ENCODE data around the gene KRT86. TPM values are rescaled to one million over a fixed set of nuclear protein-coding genes. Genes with fewer than 3 reads are reported as not detected.

KRT86 gene
- total RNA-seq, 3 donors from 2014 or later (not counting 1 experiment from before 2014, with no cell fraction given) = 2.0 to 3.6 (median 2.7) TPM

DNA sequence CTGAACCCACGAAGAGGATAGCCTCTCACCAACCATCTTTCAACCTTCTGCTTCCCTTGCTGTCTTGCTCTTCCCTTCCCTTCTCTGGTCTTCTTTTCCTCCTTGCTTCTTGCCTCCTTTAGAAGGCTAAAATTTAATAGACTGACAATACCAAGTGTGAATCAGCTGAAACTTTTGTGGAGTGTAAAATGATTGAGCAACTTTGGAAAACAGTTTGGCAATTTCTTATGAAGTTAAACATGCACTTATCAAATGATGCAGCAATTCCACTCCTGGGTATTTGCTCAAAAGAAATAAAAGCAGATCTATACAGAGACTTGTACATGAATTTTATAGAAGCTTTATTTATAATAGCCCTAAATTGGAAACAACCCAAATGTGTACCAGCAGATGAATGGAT lies 3.3 kb upstream of the KRT86 start:
- intact Hi-C loops (cut with micrococcal nuclease) = no loop called here
- 77% methylated on average over 1 of the region's 1 CpG for WGBS (ENCODE audit: insufficient coverage)
- H3K4me3 ChIP-seq (ENCODE audit: low read length) = no peak overlapping the region
- no peaks in the 10 kb centered on the region for H3K9me3 ChIP-seq (ENCODE audit: control insufficient read depth, insufficient read depth, low read length)
- DNase-seq (no peak), ATAC-seq (no peak)
- no peaks in the 10 kb centered on the region for H3K4me1 ChIP-seq (ENCODE audit: control insufficient read depth, insufficient read depth, low read length)
- TF ChIP-seq, protein P1, sequence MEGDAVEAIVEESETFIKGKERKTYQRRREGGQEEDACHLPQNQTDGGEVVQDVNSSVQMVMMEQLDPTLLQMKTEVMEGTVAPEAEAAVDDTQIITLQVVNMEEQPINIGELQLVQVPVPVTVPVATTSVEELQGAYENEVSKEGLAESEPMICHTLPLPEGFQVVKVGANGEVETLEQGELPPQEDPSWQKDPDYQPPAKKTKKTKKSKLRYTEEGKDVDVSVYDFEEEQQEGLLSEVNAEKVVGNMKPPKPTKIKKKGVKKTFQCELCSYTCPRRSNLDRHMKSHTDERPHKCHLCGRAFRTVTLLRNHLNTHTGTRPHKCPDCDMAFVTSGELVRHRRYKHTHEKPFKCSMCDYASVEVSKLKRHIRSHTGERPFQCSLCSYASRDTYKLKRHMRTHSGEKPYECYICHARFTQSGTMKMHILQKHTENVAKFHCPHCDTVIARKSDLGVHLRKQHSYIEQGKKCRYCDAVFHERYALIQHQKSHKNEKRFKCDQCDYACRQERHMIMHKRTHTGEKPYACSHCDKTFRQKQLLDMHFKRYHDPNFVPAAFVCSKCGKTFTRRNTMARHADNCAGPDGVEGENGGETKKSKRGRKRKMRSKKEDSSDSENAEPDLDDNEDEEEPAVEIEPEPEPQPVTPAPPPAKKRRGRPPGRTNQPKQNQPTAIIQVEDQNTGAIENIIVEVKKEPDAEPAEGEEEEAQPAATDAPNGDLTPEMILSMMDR (IDR thresholded peaks at IDR 0.05) = no peak
- H3K27ac ChIP-seq (ENCODE audit: low read length) = no peak overlapping the region
- Mint-ChIP-seq H3K4me1 (no peaks in the 10 kb centered on the region), H3K27me3 (ENCODE audit: low read depth in 2 of 2) (peaks cover 34 to 35% of the 10 kb centered on the region in 2 donors), H3K9me3 (no peaks in the 10 kb centered on the region), H3K27ac (no peak overlapping the region), H3K4me3 (no peak overlapping the region), H3K36me3 (no peaks in the 10 kb centered on the region)
- H3K36me3 ChIP-seq (ENCODE audit: control insufficient read depth, insufficient read depth, low read length) = no peaks in the 10 kb centered on the region
- H3K27me3 ChIP-seq (ENCODE audit: control insufficient read depth, insufficient read depth, low read length) = no peaks in the 10 kb centered on the region

DNA sequence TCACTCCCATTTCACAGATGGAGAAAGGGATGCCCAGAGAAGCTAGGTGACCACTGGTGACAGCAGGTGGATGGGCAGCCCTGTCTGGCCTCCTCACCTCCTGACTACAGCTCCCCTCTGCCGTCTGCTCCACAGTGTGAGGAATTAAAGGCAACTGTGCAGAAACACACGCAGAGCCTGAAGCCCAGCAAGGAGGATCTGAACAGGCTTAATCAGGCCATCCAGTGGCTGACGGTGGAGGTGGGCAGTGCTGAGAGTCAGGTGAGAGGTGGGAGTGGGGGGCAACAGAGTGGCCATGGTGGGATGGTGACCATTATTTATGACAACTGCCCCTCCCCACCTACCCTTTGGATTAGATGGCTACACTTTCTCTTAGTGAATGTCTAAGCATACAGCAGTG lies 1.2 kb downstream of the KRT86 start:
- no peak for ATAC-seq
- Mint-ChIP-seq H3K27ac (no peak overlapping the region), H3K9me3 (no peaks in the 10 kb centered on the region), H3K27me3 (ENCODE audit: low read depth in 2 of 2) (peaks cover 50 to 52% of the 10 kb centered on the region in 2 donors), H3K4me1 (peaks cover 13 to 14% of the 10 kb centered on the region in 2 donors), H3K4me3 (no peak overlapping the region), H3K36me3 (no peaks in the 10 kb centered on the region)
- H3K9me3 ChIP-seq (ENCODE audit: control insufficient read depth, insufficient read depth, low read length) = no peaks in the 10 kb centered on the region
- no peak for DNase-seq
- intact Hi-C loops (cut with micrococcal nuclease) = no loop called here
- peaks cover 9% of the 10 kb centered on the region for H3K4me1 ChIP-seq (ENCODE audit: control insufficient read depth, insufficient read depth, low read length)
- H3K27ac ChIP-seq (ENCODE audit: low read length) = no peak overlapping the region
- peaks cover 4% of the 10 kb centered on the region for H3K27me3 ChIP-seq (ENCODE audit: control insufficient read depth, insufficient read depth, low read length)
- TF ChIP-seq, protein P1 (IDR thresholded peaks at IDR 0.05) = no peak
- 94% methylated on average over 3 of the region's 3 CpGs for WGBS (ENCODE audit: insufficient coverage)
- H3K36me3 ChIP-seq (ENCODE audit: control insufficient read depth, insufficient read depth, low read length) = no peaks in the 10 kb centered on the region
- no peak overlapping the region for H3K4me3 ChIP-seq (ENCODE audit: low read length)

- no peak overlapping the region for H3K27ac Mint-ChIP-seq
- no peak for ATAC-seq
Observed at GRCh38 chr12:52277486-52278245, 3.2 kb downstream of the KRT86 start.

More at GRCh38 chr12:52277486-52278245, 3.2 kb downstream of the KRT86 start:
- Histone ChIP-seq H3K27me3 (ENCODE audit: control insufficient read depth, insufficient read depth, low read length) (peaks cover 4% of the 10 kb centered on the region), H3K4me1 (ENCODE audit: control insufficient read depth, insufficient read depth, low read length) (peaks cover 9% of the 10 kb centered on the region), H3K27ac (ENCODE audit: low read length) (no peak overlapping the region), H3K9me3 (ENCODE audit: control insufficient read depth, insufficient read depth, low read length) (no peaks in the 10 kb centered on the region), H3K36me3 (ENCODE audit: control insufficient read depth, insufficient read depth, low read length) (no peaks in the 10 kb centered on the region), H3K4me3 (ENCODE audit: low read length) (no peak overlapping the region)
- Mint-ChIP-seq H3K4me1 (peaks cover 13 to 14% of the 10 kb centered on the region in 2 donors), H3K27me3 (ENCODE audit: low read depth in 2 of 2) (peaks cover 33 to 45% of the 10 kb centered on the region in 2 donors), H3K36me3 (no peaks in the 10 kb centered on the region), H3K4me3 (no peak overlapping the region), H3K9me3 (no peaks in the 10 kb centered on the region)
- intact Hi-C loops (cut with micrococcal nuclease) = loop anchor here (2.0 kb wide), 1 partner anchor 49 kb away; no protein-coding TSS in a partner anchor
- 76% methylated on average over 9 of the region's 9 CpGs for WGBS (ENCODE audit: insufficient coverage)
- no peak for DNase-seq
- TF ChIP-seq, protein P1 (IDR thresholded peaks at IDR 0.05) = no peak
